HepG2 (cell line): Measurements from ENCODE around the gene HOXA10. TPM values are rescaled to one million over a fixed set of nuclear protein-coding genes. Genes with fewer than 3 reads are reported as not detected.

Experiments
- BRCA1 ChIP-seq: sonication (generic); formaldehyde crosslinking; IDR thresholded peaks from 2 replicates; pipeline ENCODE4 v1.4.0; 2020; ENCODE audit warnings: missing genetic modification reagents
- FOXO1 ChIP-seq: sonication (generic); formaldehyde crosslinking; IDR thresholded peaks from 2 replicates; pipeline ENCODE4 v1.4.0; 2020; ENCODE audit warnings: missing genetic modification reagents
- MXD1 ChIP-seq: sonication (generic); formaldehyde crosslinking; IDR thresholded peaks from 2 replicates; pipeline ENCODE4 v1.4.0; 2020; ENCODE audit warnings: mild to moderate bottlenecking, missing genetic modification reagents
- MXI1 ChIP-seq: IDR thresholded peaks from 3 replicates; pipeline ENCODE4 v1.6.1; 2012; ENCODE audit warnings: low read depth, low read length, inconsistent platforms, borderline replicate concordance
- RARG ChIP-seq: sonication (generic); formaldehyde crosslinking; IDR thresholded peaks from 2 replicates; pipeline ENCODE4 v1.4.0; 2020; ENCODE audit warnings: low read depth, mild to moderate bottlenecking, missing genetic modification reagents
- SRF ChIP-seq: IDR thresholded peaks from 2 replicates; pipeline ENCODE4 v1.6.1; 2011; ENCODE audit warnings: mild to moderate bottlenecking, low read depth, low read length, moderate library complexity
- TBX3 ChIP-seq: fragments of 450-650 bp; IDR thresholded peaks from 2 replicates; pipeline ENCODE4 v1.6.1; 2017; ENCODE audit warnings: antibody characterized with exemption, mild to moderate bottlenecking, inconsistent platforms, borderline replicate concordance
- TGIF2 ChIP-seq: IDR thresholded peaks from 2 replicates; pipeline ENCODE4 v1.6.1; 2016; ENCODE audit warnings: control low read depth, missing compliant biosample characterization
- TSC22D2 ChIP-seq: sonication (generic); formaldehyde crosslinking; IDR thresholded peaks from 2 replicates; pipeline ENCODE4 v1.5.1; 2020; ENCODE audit warnings: missing genetic modification reagents, mild to moderate bottlenecking, borderline replicate concordance
- UBTF ChIP-seq: sonication (generic); formaldehyde crosslinking; IDR thresholded peaks from 2 replicates; pipeline ENCODE4 v1.4.0; 2020; ENCODE audit warnings: mild to moderate bottlenecking, missing genetic modification reagents
- ZBTB34 ChIP-seq: sonication (generic); formaldehyde crosslinking; IDR thresholded peaks from 2 replicates; pipeline ENCODE4 v1.8.0; 2022; ENCODE audit warnings: mild to moderate bottlenecking, missing genetic modification reagents
- ZNF142 ChIP-seq: sonication (generic); formaldehyde crosslinking; IDR thresholded peaks from 2 replicates; pipeline ENCODE4 v1.4.0; 2020; ENCODE audit warnings: missing genetic modification reagents
- ZNF33B ChIP-seq: sonication (generic); formaldehyde crosslinking; IDR thresholded peaks from 2 replicates; pipeline ENCODE4 v1.5.1; 2020; ENCODE audit warnings: mild to moderate bottlenecking, missing genetic modification reagents
- ZNF484 ChIP-seq: sonication (generic); formaldehyde crosslinking; IDR thresholded peaks from 2 replicates; pipeline ENCODE4 v1.5.1; 2020; ENCODE audit warnings: mild to moderate bottlenecking, low read depth, missing genetic modification reagents, borderline replicate concordance
- polyA plus RNA-seq, 8 experiments: library from polyadenylated mRNA; depleted of rRNA in 3 of 8; stranded (reverse) in 7 of 8; unstranded in 1 of 8; fragments of >200 nt; fragmentation: Illumina TruSeq in 4 of 8; extraction: Trizol in 4 of 8; gene quantifications; 2 replicates each; pipeline versions ENCODE4 v1.2.1 to v1.2.3, GENCODE V29; 2011 to 2016; ENCODE audit warnings: low read depth in 4 of 8, missing spikeins in 1 of 8, mixed read lengths in 1 of 8; ENCODE audit not compliant: insufficient read depth in 1 of 8
- total RNA-seq, 5 experiments: library from RNA; depleted of rRNA; stranded (reverse); fragments of >200 nt; fragmentation: Illumina TruSeq; extraction: Trizol; gene quantifications; 2 replicates each; pipeline ENCODE4 v1.2.3, GENCODE V29; 2016; ENCODE audit warnings: low read depth in 1 of 5
- TF ChIP-seq, protein P1 (sequence below): sonication (generic); formaldehyde crosslinking; IDR thresholded peaks from 2 replicates; pipeline ENCODE4 v1.8.0; 2022; ENCODE audit warnings: low read depth, missing genetic modification reagents

HOXA10 gene
- total and polyA plus RNA-seq, 2 of the 13 experiments (the other 11 are each of a cell fraction or from before 2014, with no cell fraction given) = not detected

GRCh38 chr7:27160546-27161213 is 13.4 kb downstream of the HOXA10 start (continued):
- TF ChIP-seq ZNF142 (CRISPR knock-in tag) (no peak), TGIF2 (CRISPR knock-in tag) (no peak), ZNF33B (CRISPR knock-in tag) (no peak), MXI1 (no peak), RARG (CRISPR knock-in tag) (no peak), BRCA1 (CRISPR knock-in tag) (no peak), MXD1 (CRISPR knock-in tag) (no peak), ZNF484 (CRISPR knock-in tag) (0 out of 2 replicates have a peak, but pooled peaks have one; percentile 27), TBX3 (no peak), SRF (no peak), FOXO1 (CRISPR knock-in tag) (no peak), TSC22D2 (CRISPR knock-in tag) (no peak), ZBTB34 (CRISPR knock-in tag) (no peak), UBTF (CRISPR knock-in tag) (peak; percentile 92)
- TF ChIP-seq, protein P1, sequence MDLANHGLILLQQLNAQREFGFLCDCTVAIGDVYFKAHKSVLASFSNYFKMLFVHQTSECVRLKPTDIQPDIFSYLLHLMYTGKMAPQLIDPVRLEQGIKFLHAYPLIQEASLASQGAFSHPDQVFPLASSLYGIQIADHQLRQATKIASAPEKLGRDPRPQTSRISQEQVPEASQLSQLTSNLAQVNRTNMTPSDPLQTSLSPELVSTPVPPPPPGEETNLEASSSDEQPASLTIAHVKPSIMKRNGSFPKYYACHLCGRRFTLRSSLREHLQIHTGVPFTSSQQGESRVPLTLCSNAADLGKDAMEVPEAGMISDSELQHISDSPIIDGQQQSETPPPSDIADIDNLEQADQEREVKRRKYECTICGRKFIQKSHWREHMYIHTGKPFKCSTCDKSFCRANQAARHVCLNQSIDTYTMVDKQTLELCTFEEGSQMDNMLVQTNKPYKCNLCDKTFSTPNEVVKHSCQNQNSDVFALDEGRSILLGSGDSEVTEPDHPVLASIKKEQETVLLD (CRISPR knock-in tag) = no peak
